ENCODE data around the gene PTPRE.

Gene PTPRE

GRCh38 chr10:128056303-128057050, 149.6 kb downstream of the PTPRE start:
- Mint-ChIP-seq H3K36me3 (peaks cover 46% of the 10 kb centered on the region), H3K4me1 (peaks cover 12% of the 10 kb centered on the region), H3K27ac (no peak overlapping the region), H3K27me3 (no peaks in the 10 kb centered on the region), H3K4me3 (no peak overlapping the region), H3K9me3 (no peaks in the 10 kb centered on the region)
- no peak for ATAC-seq

GRCh38 chr10:128058106-128058749, 151.3 kb downstream of the PTPRE start:
- peaks cover 27% of the 10 kb centered on the region for H3K4me1 Mint-ChIP-seq

GRCh38 chr10:128058750-128059134, 151.8 kb downstream of the PTPRE start:
- no peak overlapping the region for H3K27ac Mint-ChIP-seq
- H3K4me3 Mint-ChIP-seq = no peak overlapping the region
- no peak for ATAC-seq
- peaks cover 46% of the 10 kb centered on the region for H3K36me3 Mint-ChIP-seq
- H3K4me1 Mint-ChIP-seq = peaks cover 32% of the 10 kb centered on the region
- no peaks in the 10 kb centered on the region for H3K9me3 Mint-ChIP-seq
- H3K27me3 Mint-ChIP-seq = no peaks in the 10 kb centered on the region

More at GRCh38 chr10:128058106-128058749, 151.3 kb downstream of the PTPRE start:
- Mint-ChIP-seq H3K4me3 (no peak overlapping the region), H3K36me3 (peaks cover 46% of the 10 kb centered on the region), H3K27me3 (no peaks in the 10 kb centered on the region), H3K27ac (no peak overlapping the region), H3K9me3 (no peaks in the 10 kb centered on the region)
- no peak for ATAC-seq

- no peak for ATAC-seq
- H3K4me3 Mint-ChIP-seq = no peak overlapping the region
- H3K27me3 Mint-ChIP-seq = no peaks in the 10 kb centered on the region
- H3K4me1 Mint-ChIP-seq = peaks cover 39% of the 10 kb centered on the region
- H3K36me3 Mint-ChIP-seq = peaks cover 41% of the 10 kb centered on the region
- H3K9me3 Mint-ChIP-seq = no peaks in the 10 kb centered on the region
- H3K27ac Mint-ChIP-seq = no peak overlapping the region
Measured at GRCh38 chr10:128059266-128059981, 152.5 kb downstream of the PTPRE start.

- no peak overlapping the region for H3K4me3 Mint-ChIP-seq
- H3K36me3 Mint-ChIP-seq = peaks cover 39% of the 10 kb centered on the region
- peaks cover 44% of the 10 kb centered on the region for H3K4me1 Mint-ChIP-seq
- no peak for ATAC-seq
- no peak overlapping the region for H3K27ac Mint-ChIP-seq
- H3K9me3 Mint-ChIP-seq = no peaks in the 10 kb centered on the region
- no peaks in the 10 kb centered on the region for H3K27me3 Mint-ChIP-seq
Measured at GRCh38 chr10:128059982-128060293, 153.0 kb downstream of the PTPRE start.

- Mint-ChIP-seq H3K9me3 (no peaks in the 10 kb centered on the region), H3K4me1 (peaks cover 50% of the 10 kb centered on the region), H3K27me3 (no peaks in the 10 kb centered on the region), H3K27ac (no peak overlapping the region), H3K36me3 (peaks cover 38% of the 10 kb centered on the region), H3K4me3 (no peak overlapping the region)
- ATAC-seq = no peak
Measured at GRCh38 chr10:128060341-128061250, 153.7 kb downstream of the PTPRE start.

- ATAC-seq = no peak
- Mint-ChIP-seq H3K27me3 (no peaks in the 10 kb centered on the region), H3K4me1 (peaks cover 60% of the 10 kb centered on the region), H3K36me3 (peaks cover 38% of the 10 kb centered on the region), H3K4me3 (no peak overlapping the region), H3K27ac (peak overlapping the region; percentile 67), H3K9me3 (no peaks in the 10 kb centered on the region)
Measured at GRCh38 chr10:128061306-128062300, 154.7 kb downstream of the PTPRE start.

- Mint-ChIP-seq H3K27me3 (no peaks in the 10 kb centered on the region), H3K4me1 (peaks cover 68% of the 10 kb centered on the region), H3K36me3 (peaks cover 42% of the 10 kb centered on the region), H3K27ac (peak overlapping the region; percentile 67), H3K9me3 (peaks cover 3% of the 10 kb centered on the region), H3K4me3 (peak overlapping the region; percentile 57)
- ATAC-seq = no peak
Measured at GRCh38 chr10:128062331-128062880, 155.5 kb downstream of the PTPRE start.

GRCh38 chr10:128062881-128063563, 156.1 kb downstream of the PTPRE start:
- H3K4me1 Mint-ChIP-seq = peaks cover 71% of the 10 kb centered on the region
- peak; percentile 58 for ATAC-seq
- peaks cover 3% of the 10 kb centered on the region for H3K9me3 Mint-ChIP-seq
- H3K36me3 Mint-ChIP-seq = peaks cover 41% of the 10 kb centered on the region
- H3K4me3 Mint-ChIP-seq = peak overlapping the region; percentile 57
- no peaks in the 10 kb centered on the region for H3K27me3 Mint-ChIP-seq
- peak overlapping the region; percentile 67 for H3K27ac Mint-ChIP-seq

- H3K4me1 Mint-ChIP-seq = peaks cover 73% of the 10 kb centered on the region
- peaks cover 3% of the 10 kb centered on the region for H3K9me3 Mint-ChIP-seq
- H3K36me3 Mint-ChIP-seq = peaks cover 41% of the 10 kb centered on the region
- H3K4me3 Mint-ChIP-seq = peak overlapping the region; percentile 57
- no peaks in the 10 kb centered on the region for H3K27me3 Mint-ChIP-seq
- peak overlapping the region; percentile 67 for H3K27ac Mint-ChIP-seq
- peak; percentile 32 for ATAC-seq
Measured at GRCh38 chr10:128063736-128064107, 156.8 kb downstream of the PTPRE start.

GRCh38 chr10:128064108-128064969, 157.4 kb downstream of the PTPRE start:
- Mint-ChIP-seq H3K4me1 (peaks cover 80% of the 10 kb centered on the region), H3K4me3 (peak overlapping the region; percentile 10), H3K36me3 (peaks cover 41% of the 10 kb centered on the region), H3K9me3 (peaks cover 3% of the 10 kb centered on the region), H3K27ac (peak overlapping the region; percentile 67), H3K27me3 (no peaks in the 10 kb centered on the region)
- ATAC-seq = peak; percentile 89

GRCh38 chr10:128064970-128065580, 158.2 kb downstream of the PTPRE start:
- H3K36me3 Mint-ChIP-seq = peaks cover 41% of the 10 kb centered on the region
- peak overlapping the region; percentile 56 for H3K4me3 Mint-ChIP-seq

More at GRCh38 chr10:128064970-128065580, 158.2 kb downstream of the PTPRE start:
- peaks cover 3% of the 10 kb centered on the region for H3K9me3 Mint-ChIP-seq
- peaks cover 81% of the 10 kb centered on the region for H3K4me1 Mint-ChIP-seq
- ATAC-seq = no peak
- H3K27ac Mint-ChIP-seq = peak overlapping the region; percentile 67
- no peaks in the 10 kb centered on the region for H3K27me3 Mint-ChIP-seq
